PC-3 (cell line): ENCODE measurements around the gene FEZF1. TPM values are rescaled to one million over a fixed set of nuclear protein-coding genes. Genes with fewer than 3 reads are reported as not detected.
A peak's percentile ranks its signal among the peaks of the same experiment; 100 is the strongest.

Experiments used
- ATAC-seq: fragments of 200-7000 bp; cut with Tn5 transposase; 2 replicates; pipeline ENCODE4 v1.9.1; 2020; ENCODE audit warnings: mild to moderate bottlenecking, moderate library complexity
- BruUV-seq: library from RNA; stranded (reverse); fragments of 400-500 nt; replicated peaks from 2 replicates; lab custom pipeline; 2021; lab: Mats Ljungman, UMichigan
- CTCF ChIA-PET: fragments of 300-600 bp; sonication (Branson Sonifier 250); formaldehyde crosslinking; loops from one replicate; lab custom pipeline; 2022; ENCODE audit warnings: antibody characterized with exemption; lab: Charles Lee
- POLR2A ChIA-PET: fragments of 300-600 bp; sonication (Branson Sonifier 250); formaldehyde crosslinking; loops from one replicate; lab custom pipeline; 2022; ENCODE audit warnings: antibody characterized with exemption; ENCODE audit not compliant: unreplicated experiment; lab: Charles Lee
- DNase-seq: peaks from one replicate; pipeline ENCODE4 v3.0.0-alpha.2; 2015
- H2AFZ ChIP-seq: fragments of 300-600 bp; sonication (generic); 2 replicates; pipeline ENCODE4 v1.6.0; 2016; ENCODE audit warnings: antibody characterized with exemption, low read length
- H3F3A ChIP-seq: fragments of 300-600 bp; sonication (generic); one replicate; pipeline ENCODE4 v1.6.0; 2017; ENCODE audit warnings: antibody characterized with exemption, low read length, control low read depth, mild to moderate bottlenecking; ENCODE audit not compliant: unreplicated experiment
- H3K27ac ChIP-seq: fragments of 300-600 bp; sonication (generic); 2 replicates; pipeline ENCODE4 v1.5.1; 2016; ENCODE audit warnings: mild to moderate bottlenecking, low read length
- H3K27me3 ChIP-seq: fragments of 300-600 bp; sonication (generic); 2 replicates; pipeline ENCODE4 v1.6.1; 2016; ENCODE audit warnings: low read length, mixed read lengths
- H3K36me3 ChIP-seq: fragments of 300-600 bp; sonication (generic); 2 replicates; pipeline ENCODE4 v1.6.1; 2016; ENCODE audit warnings: low read depth, mixed run types, low read length, mixed read lengths
- H3K4me1 ChIP-seq: fragments of 300-600 bp; sonication (generic); 2 replicates; pipeline ENCODE4 v1.5.1; 2016; ENCODE audit warnings: low read length; ENCODE audit not compliant: insufficient read depth
- H3K4me2 ChIP-seq: fragments of 300-600 bp; sonication (generic); 2 replicates; pipeline ENCODE4 v1.6.0; 2016; ENCODE audit warnings: low read length
- H3K4me3 ChIP-seq: fragments of 300-600 bp; sonication (generic); 2 replicates; pipeline ENCODE4 v1.5.1; 2016; ENCODE audit warnings: mild to moderate bottlenecking, low read length, mixed read lengths
- H3K79me2 ChIP-seq: fragments of 300-600 bp; sonication (generic); 2 replicates; pipeline ENCODE4 v1.6.1; 2017; ENCODE audit warnings: low read length, mixed read lengths
- H3K9ac ChIP-seq: fragments of 300-600 bp; sonication (generic); 2 replicates; pipeline ENCODE4 v1.6.0; 2016; ENCODE audit warnings: mild to moderate bottlenecking, low read length
- H3K9me2 ChIP-seq: fragments of 300-600 bp; sonication (generic); replicated peaks from 2 replicates; pipeline ENCODE4 v1.6.1; 2016; ENCODE audit warnings: mixed run types, low read length, mixed read lengths
- H3K9me3 ChIP-seq: fragments of 300-600 bp; sonication (generic); 2 replicates; pipeline ENCODE4 v1.6.1; 2016; ENCODE audit warnings: low read length, mixed read lengths
- H4K20me1 ChIP-seq: fragments of 300-600 bp; sonication (generic); 2 replicates; pipeline ENCODE4 v1.6.1; 2016; ENCODE audit warnings: low read length, mixed read lengths
- CTCF ChIP-seq: fragments of 300-600 bp; sonication (generic); conservative IDR thresholded peaks from 2 replicates; pipeline ENCODE4 v1.5.1; 2017; ENCODE audit warnings: antibody characterized with exemption, low read depth, mild to moderate bottlenecking, low read length
- EZH2 ChIP-seq: fragments of 300-600 bp; sonication (generic); IDR thresholded peaks from one replicate; pipeline ENCODE4 v1.6.1; 2017; ENCODE audit warnings: antibody characterized with exemption, mild to moderate bottlenecking, low read length; ENCODE audit not compliant: unreplicated experiment
- EZH2phosphoT487 ChIP-seq: fragments of 300-600 bp; sonication (generic); IDR thresholded peaks from 2 replicates; pipeline ENCODE4 v1.6.1; 2018; ENCODE audit warnings: mild to moderate bottlenecking, antibody characterized with exemption, low read length, borderline replicate concordance
- intact Hi-C: fragments of 100-400 bp; cut with micrococcal nuclease; formaldehyde crosslinking; loops from 2 replicates; pipeline ENCODE4 v1.9.0; 2023
- total RNA-seq: library from RNA; depleted of rRNA; stranded (reverse); fragments of >200 nt; gene quantifications from 2 replicates; pipeline ENCODE4 v1.2.3, GENCODE V29; 2014

Gene FEZF1
- total RNA-seq, 1 experiment from 2014 or later = not detected

GRCh38 chr7:122304996-122305421 is 459 bp upstream of the FEZF1 start:
- CTCF ChIA-PET = interaction anchor here (0.6 kb wide), 1 partner anchor 212 kb away, joined by 5 read pairs; no protein-coding TSS in a partner anchor
- Histone ChIP-seq H3K36me3 (no peaks in the 10 kb centered on the region), H3K9me2 (no peaks in the 10 kb centered on the region), H3K27me3 (no peaks in the 10 kb centered on the region), H3K9ac (peak overlapping the region; percentile 20; the same call in 1 of the 2 replicates), H3K79me2 (no peaks in the 10 kb centered on the region), H3K9me3 (no peaks in the 10 kb centered on the region), H2AFZ (peak overlapping the region; percentile 85), H3K27ac (no peak overlapping the region), H3F3A (no peaks in the 10 kb centered on the region), H3K4me2 (peak overlapping the region; percentile 88), H3K4me3 (peak overlapping the region; percentile 73), H3K4me1 (no peaks in the 10 kb centered on the region), H4K20me1 (no peaks in the 10 kb centered on the region)
- DNase-seq = no peak
- ATAC-seq = peak; percentile 57
- intact Hi-C loops = no loop called here
- POLR2A ChIA-PET = no interaction called here
- TF ChIP-seq EZH2phosphoT487 (no peak), EZH2 (no peak), CTCF (no peak)
- TSS peak; percentile 66 for BruUV-seq

GRCh38 chr7:122303531-122304318 is 825 bp downstream of the FEZF1 start:
- Histone ChIP-seq H3K27ac (no peak overlapping the region), H3K4me3 (peak overlapping the region; percentile 73; the same call in 1 of the 2 replicates), H3K9me3 (no peaks in the 10 kb centered on the region), H3K36me3 (no peaks in the 10 kb centered on the region), H3K79me2 (no peaks in the 10 kb centered on the region), H3K27me3 (no peaks in the 10 kb centered on the region), H3K4me1 (no peaks in the 10 kb centered on the region), H2AFZ (no peak overlapping the region), H3K9ac (no peak overlapping the region), H4K20me1 (no peaks in the 10 kb centered on the region), H3K4me2 (peak overlapping the region; percentile 88; the same call in 1 of the 2 replicates), H3F3A (no peaks in the 10 kb centered on the region), H3K9me2 (no peaks in the 10 kb centered on the region)
- no TSS peak for BruUV-seq
- intact Hi-C loops = no loop called here
- DNase-seq (no peak), ATAC-seq (no peak)
- CTCF ChIA-PET = no interaction called here
- TF ChIP-seq EZH2 (no peak), EZH2phosphoT487 (no peak), CTCF (no peak)
- POLR2A ChIA-PET = interaction anchor here (0.6 kb wide), 1 partner anchor 138 kb away, joined by 4 read pairs; no protein-coding TSS in a partner anchor
